Gastrocnemius medialis (tissue), 4 donors: Measurements from ENCODE around the gene KLHDC4. TPM values are rescaled to one million over a fixed set of nuclear protein-coding genes. Genes with fewer than 3 reads are reported as not detected.

ENCODE experiments used
- ATAC-seq, 2 donors: fragments of 150-250 bp; one replicate each; pipeline ENCODE4 v1.9.1; 2016
- DNase-seq, 2 donors: peaks; one replicate each; pipeline ENCODE4 v3.0.0-alpha.2; 2019
- H3K27ac ChIP-seq, 4 donors: fragments of 200-600 bp; sonication (generic); 1 replicate in 1 of 4; 2 replicates in 3 of 4; pipeline ENCODE4 v1.5.1; 2016 to 2018; ENCODE audit warnings: mild to moderate bottlenecking in 2 of 4, moderate library complexity in 1 of 4
- H3K27me3 ChIP-seq, 3 donors: fragments of 200-600 bp; sonication (generic) in 2 of 3; 1 replicate in 1 of 3; 2 replicates in 2 of 3; pipeline versions ENCODE4 v1.5.1 to v1.6.0; 2016 to 2019; ENCODE audit warnings: mild to moderate bottlenecking in 1 of 3, moderate library complexity in 1 of 3
- H3K36me3 ChIP-seq, 2 donors: fragments of 200-600 bp; sonication (generic) in 1 of 2; one replicate each; pipeline ENCODE4 v1.5.1; 2017 to 2018
- H3K4me1 ChIP-seq, 2 donors: fragments of 200-600 bp; sonication (generic) in 1 of 2; one replicate each; pipeline ENCODE4 v1.5.1; 2016 to 2017; ENCODE audit warnings: mild to moderate bottlenecking in 2 of 2
- H3K4me3 ChIP-seq, 4 donors: fragments of 200-600 bp; sonication (generic) in 3 of 4; 1 replicate in 1 of 4; 2 replicates in 3 of 4; pipeline ENCODE4 v1.5.1; 2016 to 2019; ENCODE audit warnings: mild to moderate bottlenecking in 2 of 4
- H3K9me3 ChIP-seq, 3 donors: fragments of 200-600 bp; sonication (generic) in 2 of 3; 1 replicate in 1 of 3; 2 replicates in 2 of 3; pipeline ENCODE4 v1.5.1; 2016 to 2019
- CTCF ChIP-seq, 5 experiments: fragments of 450-650 bp in 3 of 5; fragments of 200-600 bp in 2 of 5; sonication (generic) in 2 of 5; IDR thresholded peaks in 4 of 5; conservative IDR thresholded peaks in 1 of 5; 1 replicate in 4 of 5; 2 replicates in 1 of 5; pipeline ENCODE4 v1.5.1; 2016 to 2019; ENCODE audit warnings: antibody characterized with exemption in 5 of 5, mild to moderate bottlenecking in 3 of 5, moderate library complexity in 3 of 5
- POLR2A ChIP-seq, 2 donors: fragments of 450-650 bp; IDR thresholded peaks; one replicate each; pipeline ENCODE4 v1.6.1; 2017; ENCODE audit warnings: antibody characterized with exemption in 2 of 2, mild to moderate bottlenecking in 2 of 2, moderate library complexity in 2 of 2
- in situ Hi-C, 4 donors: fragments of 200-750 bp; cut with MboI; loops; one replicate each; pipeline versions ENCODE4 v1.15.0 to v1.8.0; 2017; ENCODE audit warnings: low sequenced_read_pairs in 4 of 4
- intact Hi-C: fragments of 100-400 bp; cut with DNase I; formaldehyde crosslinking; loops from one replicate; pipeline ENCODE4 v1.15.1; 2023; ENCODE audit warnings: low total_unique reads
- total RNA-seq, 4 donors: library from RNA; depleted of rRNA; stranded (reverse); fragments of >200 nt; gene quantifications; one replicate each; pipeline versions ENCODE4 v1.1.0 to v1.2.3, GENCODE V29; 2016

Gene KLHDC4
- total RNA-seq, 4 donors from 2014 or later, result 8.2 to 12.7 (median 10.4) TPM

- ATAC-seq (no peak), DNase-seq (no peak)
- no peaks in the 10 kb centered on the region for H3K27me3 ChIP-seq
- peaks cover 0 to 6% of the 10 kb centered on the region in 2 donors for H3K4me1 ChIP-seq
- no peak overlapping the region for H3K4me3 ChIP-seq
- H3K9me3 ChIP-seq, result no peaks in the 10 kb centered on the region
- in situ Hi-C loops (no loop called here), intact Hi-C loops (no loop called here)
- H3K36me3 ChIP-seq, result peaks cover 0 to 11% of the 10 kb centered on the region in 2 donors
- TF ChIP-seq POLR2A (IDR thresholded peaks at IDR 0.05) (no peak), CTCF (IDR thresholded peaks at IDR 0.05 in 4 of 5, conservative IDR thresholded peaks at IDR 0.05 in 1 of 5) (no peak)
- no peak overlapping the region for H3K27ac ChIP-seq
Observed at GRCh38 chr16:87724490-87725291, 41.1 kb downstream of the KLHDC4 start.

GRCh38 chr16:87723226-87723623 is 42.6 kb downstream of the KLHDC4 start:
- in situ Hi-C loops, result no loop called here
- Histone ChIP-seq H3K27me3 (no peaks in the 10 kb centered on the region), H3K4me3 (no peak overlapping the region), H3K4me1 (peaks cover 0 to 6% of the 10 kb centered on the region in 2 donors), H3K36me3 (no peaks in the 10 kb centered on the region), H3K9me3 (no peaks in the 10 kb centered on the region), H3K27ac (no peak overlapping the region)
- TF ChIP-seq CTCF (IDR thresholded peaks at IDR 0.05 in 4 of 5, conservative IDR thresholded peaks at IDR 0.05 in 1 of 5) (no peak), POLR2A (IDR thresholded peaks at IDR 0.05) (no peak)
- ATAC-seq, result peak in 1 of 2 donors; percentile 81
- intact Hi-C loops, result no loop called here
- DNase-seq, result peak in 1 of 2 donors; percentile 29

- Histone ChIP-seq H3K4me1 (peaks cover 0 to 6% of the 10 kb centered on the region in 2 donors), H3K36me3 (no peaks in the 10 kb centered on the region), H3K27ac (no peak overlapping the region), H3K27me3 (no peaks in the 10 kb centered on the region), H3K9me3 (no peaks in the 10 kb centered on the region), H3K4me3 (no peak overlapping the region)
- ATAC-seq (no peak), DNase-seq (no peak)
- no peak for TF ChIP-seq CTCF (IDR thresholded peaks at IDR 0.05 in 4 of 5, conservative IDR thresholded peaks at IDR 0.05 in 1 of 5)
- no peak for TF ChIP-seq POLR2A (IDR thresholded peaks at IDR 0.05)
- in situ Hi-C loops (no loop called here), intact Hi-C loops (no loop called here)
Observed at GRCh38 chr16:87722590-87723225, 43.1 kb downstream of the KLHDC4 start.

GRCh38 chr16:87721622-87722585 is 43.9 kb downstream of the KLHDC4 start:
- Histone ChIP-seq H3K4me1 (peaks cover 0 to 6% of the 10 kb centered on the region in 2 donors), H3K27ac (no peak overlapping the region), H3K27me3 (no peaks in the 10 kb centered on the region), H3K9me3 (no peaks in the 10 kb centered on the region), H3K4me3 (no peak overlapping the region), H3K36me3 (no peaks in the 10 kb centered on the region)
- in situ Hi-C loops, result no loop called here
- DNase-seq (no peak), ATAC-seq (no peak)
- TF ChIP-seq CTCF (IDR thresholded peaks at IDR 0.05 in 4 of 5, conservative IDR thresholded peaks at IDR 0.05 in 1 of 5) (no peak), POLR2A (IDR thresholded peaks at IDR 0.05) (no peak)
- intact Hi-C loops, result no loop called here
